GM19463 (cell line): ENCODE results near the gene BPIFB6.

Experiments used
- ATAC-seq: cut with Tn5 transposase; IDR thresholded peaks from one replicate; pipeline ENCODE4 v1.9.1; 2021; ENCODE audit warnings: mild to moderate bottlenecking, moderate library complexity; ENCODE audit not compliant: unreplicated experiment

The BPIFB6 gene

DNA sequence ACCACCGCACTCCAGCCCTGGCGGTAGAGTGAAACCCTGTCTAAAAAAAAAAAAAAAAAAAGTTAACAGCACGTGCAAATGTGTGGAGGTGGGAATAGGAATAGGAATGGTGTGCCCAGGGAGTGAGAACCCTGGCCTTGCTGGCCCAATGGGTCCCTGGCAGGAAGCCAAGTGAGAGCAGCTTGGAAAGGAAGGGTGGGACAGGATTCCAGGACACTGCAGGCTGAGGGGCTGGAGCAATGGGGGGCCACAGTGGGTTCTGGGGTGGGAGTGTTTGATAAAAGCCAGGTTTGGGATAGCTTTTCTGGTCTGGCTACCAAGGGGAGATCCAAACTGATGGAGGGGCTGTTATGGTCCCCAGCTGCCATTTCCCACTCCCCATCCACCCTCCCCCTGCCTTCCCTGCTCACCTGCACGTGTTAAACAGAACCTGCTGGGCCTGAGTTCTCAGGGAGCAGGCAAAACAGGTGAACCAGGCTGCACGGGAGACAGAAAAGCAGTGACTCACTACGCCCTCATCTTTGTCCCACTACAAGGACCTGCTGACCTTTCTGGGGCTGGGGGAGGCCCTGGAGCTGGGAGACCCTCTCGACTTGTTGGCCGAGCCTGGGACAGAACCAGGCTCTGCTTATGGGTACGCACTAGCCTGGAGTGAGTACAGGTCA is 30.5 kb upstream of the BPIFB6 start:
- no peak for ATAC-seq

DNA sequence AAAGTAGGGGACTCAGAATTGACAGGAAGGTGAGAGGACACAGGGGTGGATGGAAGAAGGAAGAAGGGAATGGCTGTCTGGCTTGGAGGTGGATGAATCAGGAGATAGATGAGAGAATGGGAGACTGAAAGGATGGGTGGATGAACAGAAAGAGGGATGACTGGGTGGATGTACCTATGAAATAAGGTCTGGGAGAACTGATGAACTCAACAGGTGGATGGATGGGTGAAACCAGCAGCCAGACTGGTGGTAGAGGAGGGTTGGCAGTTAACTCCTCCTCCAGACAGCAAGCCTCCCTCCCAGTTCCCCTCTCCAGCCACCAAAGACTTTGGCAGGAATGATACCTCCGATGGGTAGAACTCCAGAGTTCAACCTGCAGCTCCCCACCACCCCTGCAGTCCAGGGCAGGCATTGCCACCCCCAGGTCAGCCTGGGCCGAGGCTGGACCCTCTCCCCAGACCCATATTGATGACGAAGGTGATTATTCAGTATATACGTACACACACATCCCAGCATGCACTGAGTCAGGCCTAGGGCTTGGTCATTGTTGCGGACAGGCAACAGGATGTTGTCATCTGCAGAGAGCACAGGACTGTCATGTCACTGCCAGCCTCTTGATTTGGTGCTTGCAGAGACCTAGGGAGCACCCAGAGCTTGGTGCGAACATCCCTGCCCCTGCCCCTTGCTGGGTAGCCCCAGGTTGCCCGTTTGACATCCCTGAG is 29.2 kb upstream of the BPIFB6 start:
- ATAC-seq, result no peak

DNA sequence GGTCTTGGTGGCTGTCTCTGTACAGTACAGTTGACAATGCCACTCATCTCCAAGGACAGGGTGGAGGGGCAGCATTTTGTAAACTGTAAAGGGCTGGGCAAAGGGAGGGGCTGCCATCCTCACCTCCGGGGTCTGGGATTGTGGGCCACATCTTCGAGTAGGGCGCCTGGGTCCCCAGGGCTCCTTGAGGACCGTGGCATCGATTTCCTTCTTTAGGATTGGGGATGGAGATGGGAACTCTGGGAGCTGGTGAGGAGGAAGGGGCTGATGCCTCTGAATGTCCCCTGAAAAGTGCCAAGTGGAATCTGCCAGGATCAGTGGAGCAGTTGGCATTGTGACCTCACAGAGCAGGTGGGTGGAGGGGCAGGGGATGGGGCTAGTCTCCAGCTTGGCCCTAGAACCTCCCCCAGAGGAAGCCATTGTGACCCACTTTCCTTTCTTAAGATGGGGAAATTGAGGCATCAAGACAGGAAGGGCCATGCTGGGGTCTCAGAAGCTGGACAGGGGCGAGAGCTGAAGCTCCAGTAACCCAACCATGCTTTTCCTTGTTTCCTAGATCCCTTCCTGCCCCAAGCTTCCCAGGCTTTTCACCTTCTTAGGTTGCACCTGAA is 27.2 kb upstream of the BPIFB6 start, which contains the start of gene SUN5:
SUN5 (minus strand) TSS at position 293 of the 611 bp plus-strand sequence; CDS start at position 200, 93 bp downstream.
- ATAC-seq, result no peak

DNA sequence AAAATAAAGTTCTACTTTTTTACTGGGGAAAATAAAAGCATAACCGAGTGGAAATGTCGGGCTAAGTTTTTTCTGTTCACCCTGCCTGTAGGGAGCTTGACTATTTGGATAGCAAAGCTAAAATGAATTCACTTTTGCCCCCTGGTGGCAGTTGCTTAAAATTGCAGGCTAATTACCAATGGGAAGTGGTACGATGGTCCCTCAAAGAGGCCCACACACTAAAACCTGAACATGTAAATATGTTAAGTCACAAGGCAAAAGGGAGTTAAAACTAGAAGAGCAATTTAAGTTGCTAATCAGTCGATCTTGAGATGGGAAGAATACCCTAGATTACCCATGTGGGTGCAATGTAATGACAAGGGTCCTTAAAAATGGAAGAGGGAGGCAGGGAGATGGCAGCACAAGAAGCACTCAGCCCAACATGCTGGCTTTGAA is 26.3 kb upstream of the BPIFB6 start:
- ATAC-seq, result no peak

DNA sequence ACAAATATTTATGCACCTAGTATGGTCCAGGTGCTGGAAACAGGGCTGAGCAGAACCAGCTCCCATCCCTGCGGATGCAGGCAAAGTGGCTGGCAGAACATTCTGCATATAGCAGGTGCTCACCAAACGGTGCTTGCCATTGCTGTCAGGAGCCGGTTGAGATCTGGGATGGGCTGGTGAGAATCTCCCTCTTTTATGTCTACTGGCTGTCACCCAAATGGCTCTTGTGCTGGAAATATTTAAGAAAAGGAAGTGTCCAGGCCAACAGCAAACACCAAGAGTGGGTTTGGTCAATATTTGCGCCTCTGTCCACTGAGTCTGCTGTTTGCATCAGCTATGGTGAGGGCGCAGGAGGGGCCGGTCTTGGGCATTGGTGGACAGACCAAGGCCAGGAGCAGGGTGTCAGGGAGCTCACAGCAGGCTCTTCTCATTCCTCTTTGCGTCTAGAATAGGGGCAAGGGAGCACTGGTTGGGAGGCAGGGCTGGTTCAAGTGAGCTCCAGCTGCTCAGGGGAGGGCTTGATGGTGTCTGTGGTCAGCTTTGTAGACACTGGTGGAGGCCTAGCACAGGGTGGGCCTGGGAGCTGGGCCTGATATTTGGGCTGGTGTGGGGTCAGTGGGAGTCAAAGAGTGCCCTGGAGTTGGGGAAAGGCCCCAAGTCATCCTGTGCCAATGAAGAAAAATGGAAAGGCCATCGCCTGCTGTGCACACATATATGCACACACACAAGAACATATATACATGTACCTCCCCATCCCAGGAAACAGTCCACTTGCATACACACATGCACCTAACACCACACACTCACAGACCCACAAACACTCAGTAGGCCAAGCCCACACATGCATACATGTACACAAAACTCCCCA is 25.3 kb upstream of the BPIFB6 start:
- ATAC-seq, result no peak

DNA sequence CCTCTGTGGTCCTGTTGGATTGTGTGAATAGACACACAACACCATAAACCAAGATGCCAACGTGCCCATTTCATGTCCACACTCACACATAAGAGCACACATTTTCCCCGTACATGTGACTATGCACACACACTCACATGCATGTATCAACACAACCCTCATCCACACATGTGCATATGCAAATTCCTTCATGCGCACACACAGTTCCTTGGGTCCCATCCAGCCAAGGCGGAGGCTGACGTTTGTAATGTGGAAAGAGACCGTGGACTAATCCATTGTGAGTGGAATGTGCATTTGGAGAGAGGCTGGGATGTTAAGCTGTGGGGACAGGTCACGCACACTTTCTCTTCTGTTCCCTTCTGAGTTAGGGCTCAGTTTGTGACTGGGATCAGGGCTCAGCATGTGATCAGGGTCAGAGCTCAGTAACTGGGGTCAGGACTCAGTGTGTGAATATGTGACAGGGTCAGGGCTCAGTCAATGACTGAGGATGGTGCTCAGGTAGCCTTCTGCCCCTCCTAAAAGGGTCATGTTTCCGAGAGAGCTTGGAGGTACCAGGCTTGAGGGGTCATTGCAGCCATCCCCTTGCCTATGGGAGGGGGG is 24.6 kb upstream of the BPIFB6 start:
- ATAC-seq, result no peak

DNA sequence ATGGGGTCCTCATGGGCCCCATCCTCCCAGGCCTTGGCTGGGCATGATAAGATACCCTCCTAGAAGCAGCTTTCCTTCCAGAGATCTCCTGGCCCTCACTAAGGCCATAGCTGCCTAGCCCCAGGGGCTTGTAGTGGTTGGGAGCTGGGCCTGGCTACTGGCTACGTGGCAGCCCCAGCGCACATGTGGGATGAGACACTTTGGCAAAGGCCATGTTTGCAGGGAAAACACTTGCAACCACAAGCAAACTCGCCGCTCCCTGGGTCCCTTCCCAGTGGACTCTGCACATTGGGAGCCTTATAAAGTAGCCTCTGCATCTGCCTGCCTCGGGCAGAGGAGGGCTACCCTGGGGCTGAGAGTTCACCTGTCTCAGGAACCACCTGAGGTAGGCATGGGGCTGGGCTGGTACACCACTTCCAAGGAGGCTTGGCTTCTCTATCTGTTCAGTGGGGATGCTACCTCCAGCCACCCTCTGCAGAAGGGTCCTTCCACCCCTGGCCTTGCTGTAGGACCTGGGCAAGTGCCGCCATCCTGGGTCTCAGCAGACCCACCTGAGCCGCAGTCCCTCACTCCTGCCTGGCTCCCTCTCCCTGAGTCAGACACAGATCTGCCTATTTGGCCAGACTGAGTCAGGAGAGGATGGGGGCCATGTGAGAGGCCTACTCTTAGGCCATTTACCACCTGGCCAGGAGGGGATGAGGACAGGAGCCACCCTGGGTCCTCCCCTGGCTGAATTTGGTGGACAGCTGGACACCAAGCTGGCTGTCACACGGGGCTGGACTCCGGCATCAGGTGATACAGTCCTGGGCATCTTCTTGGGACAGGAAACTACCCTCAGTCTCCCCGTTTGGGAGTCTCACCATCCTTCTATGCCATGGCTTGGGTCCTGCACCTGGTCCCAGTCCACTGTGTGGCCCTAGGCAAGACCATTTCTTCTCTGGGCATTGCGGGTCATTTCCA is 23.8 kb upstream of the BPIFB6 start, which contains the start of gene BPIFB2:
BPIFB2 (plus strand) TSS at position 329 of the 960 bp plus-strand sequence. CDS start 871 bp downstream, outside the sequence.
- no peak for ATAC-seq

DNA sequence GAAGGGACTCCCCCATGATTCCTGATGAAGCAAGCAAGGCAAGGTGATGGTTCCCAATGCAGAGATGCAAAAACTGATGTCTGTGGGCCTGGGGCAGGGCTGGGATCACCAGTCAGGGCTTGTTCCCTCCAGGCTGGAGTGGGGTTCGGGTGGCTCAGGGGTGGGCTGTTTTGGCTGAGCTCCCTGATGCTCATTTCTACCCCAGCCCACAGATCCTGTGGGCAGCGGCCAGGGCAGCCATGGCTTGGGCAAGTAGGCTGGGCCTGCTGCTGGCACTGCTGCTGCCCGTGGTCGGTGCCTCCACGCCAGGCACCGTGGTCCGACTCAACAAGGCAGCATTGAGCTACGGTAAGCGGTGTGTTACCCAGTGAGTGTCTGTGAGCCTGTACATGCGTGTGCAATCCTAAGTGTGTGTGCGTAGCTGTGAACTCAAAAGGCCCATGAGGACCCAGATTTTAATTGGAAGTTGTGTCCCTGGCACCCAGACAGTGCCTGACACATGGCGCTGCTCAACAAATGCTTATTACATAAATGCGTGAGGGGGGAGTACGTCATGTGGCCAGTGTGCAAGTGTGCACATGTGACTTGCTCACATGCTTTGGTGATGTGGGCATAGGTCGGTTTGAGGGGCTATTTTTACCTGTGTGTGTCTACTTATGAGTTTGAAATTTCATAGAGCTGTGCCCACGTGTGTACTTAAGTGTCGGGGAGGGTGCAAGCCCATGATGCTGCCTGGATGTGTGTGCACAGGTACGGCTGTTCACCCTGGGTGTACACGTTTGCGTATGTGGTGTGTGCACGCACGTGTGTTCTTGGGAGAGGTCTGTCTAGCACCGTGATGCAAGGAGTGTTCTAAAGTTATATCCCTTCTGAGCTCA is 22.9 kb upstream of the BPIFB6 start:
- no peak for ATAC-seq

DNA sequence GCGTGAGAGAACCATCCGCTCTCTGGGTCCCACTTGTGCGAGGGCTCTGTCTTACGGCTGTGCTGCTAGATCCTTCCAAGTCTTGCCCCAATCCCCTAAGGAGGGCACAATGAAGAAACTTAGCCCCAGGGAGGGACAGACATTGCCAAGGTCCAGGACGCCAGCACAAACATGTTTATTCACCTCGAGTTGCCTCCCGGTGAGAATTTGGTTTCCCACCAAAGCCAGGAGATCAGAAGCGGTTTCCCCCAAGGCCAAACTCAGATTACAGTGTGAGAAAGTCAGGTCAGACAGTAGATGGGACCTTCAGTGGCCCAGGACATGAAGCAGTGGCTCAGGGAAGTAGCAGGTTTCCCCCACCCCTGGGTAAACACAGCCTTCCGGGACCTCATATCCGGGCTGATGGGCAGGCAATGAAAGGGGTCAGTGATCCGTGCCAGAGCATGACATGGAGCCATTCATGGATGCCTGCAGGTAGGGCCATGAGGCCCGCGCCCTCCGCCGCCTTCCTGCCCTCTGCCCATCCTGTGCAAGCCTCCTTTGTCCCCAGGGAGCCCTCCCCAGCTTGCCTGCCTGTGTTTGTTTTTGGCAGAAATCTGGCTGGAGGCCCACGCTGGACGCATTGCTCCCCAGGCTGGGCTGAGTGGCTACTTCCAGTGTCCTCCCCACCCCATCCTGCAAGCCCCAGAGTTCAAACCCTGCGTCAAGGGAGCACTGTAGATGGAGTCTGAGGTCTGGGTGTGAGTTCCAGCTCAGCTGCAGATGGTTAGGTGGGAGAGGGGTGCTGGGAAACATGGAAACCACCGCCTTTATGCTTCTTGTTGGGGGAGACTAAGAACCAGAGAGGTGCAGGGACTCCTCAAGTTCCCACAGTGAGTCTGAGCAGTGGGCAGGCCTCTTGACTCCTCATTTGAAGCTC is 22.0 kb upstream of the BPIFB6 start:
- ATAC-seq, result no peak

DNA sequence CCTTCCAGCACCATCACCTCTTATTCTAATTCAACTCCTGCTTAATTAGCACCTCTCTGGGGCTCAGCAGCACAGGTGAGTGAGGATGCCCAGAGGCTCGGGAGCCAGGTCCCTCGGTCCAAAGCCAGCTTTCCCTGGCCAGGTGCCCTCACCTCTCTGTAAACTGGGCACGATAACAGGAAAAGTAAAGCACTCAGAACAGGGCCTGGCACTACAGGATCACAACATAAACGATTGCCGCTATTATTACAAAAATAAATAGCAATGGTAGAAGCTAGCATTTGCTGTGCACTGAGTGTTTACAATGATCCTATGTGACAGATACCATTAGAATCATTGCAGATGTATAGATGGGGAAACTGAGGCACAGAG is 21.3 kb upstream of the BPIFB6 start:
- no peak for ATAC-seq

DNA sequence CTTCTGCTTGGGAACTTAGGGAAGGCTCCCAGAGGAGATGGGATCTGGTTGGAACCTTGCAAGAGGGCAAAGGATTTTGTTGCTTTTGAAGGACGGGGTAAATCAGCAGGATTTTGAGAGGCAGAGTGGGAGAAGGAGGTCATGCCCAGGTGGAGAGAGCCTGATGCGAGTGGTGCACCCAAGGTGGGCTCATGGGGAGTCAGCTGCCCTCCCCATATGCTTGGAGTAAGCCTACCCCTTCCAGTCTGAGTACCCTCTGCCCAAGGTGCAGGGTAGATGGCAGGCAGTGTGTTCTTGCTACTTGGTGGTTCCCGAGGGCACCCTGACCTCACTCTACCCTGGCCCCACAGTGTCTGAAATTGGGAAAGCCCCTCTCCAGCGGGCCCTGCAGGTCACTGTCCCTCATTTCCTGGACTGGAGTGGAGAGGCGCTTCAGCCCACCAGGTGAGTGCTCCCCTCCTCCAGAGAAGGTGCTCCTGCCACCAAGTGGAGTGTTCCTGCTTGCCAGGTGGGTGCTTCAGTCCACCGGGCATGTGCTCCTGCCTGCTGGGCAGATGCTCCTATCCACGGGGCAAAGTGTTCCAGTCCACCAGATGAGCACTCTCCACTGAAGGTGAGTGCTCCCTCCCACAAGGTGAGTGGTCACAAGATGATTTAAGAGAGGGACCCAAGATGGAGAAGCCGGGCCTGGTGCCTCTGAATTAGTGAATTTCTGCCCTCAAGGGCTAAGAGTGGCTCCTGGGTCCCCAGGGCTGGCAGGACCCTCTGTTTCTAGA is 20.6 kb upstream of the BPIFB6 start:
- ATAC-seq, result no peak

DNA sequence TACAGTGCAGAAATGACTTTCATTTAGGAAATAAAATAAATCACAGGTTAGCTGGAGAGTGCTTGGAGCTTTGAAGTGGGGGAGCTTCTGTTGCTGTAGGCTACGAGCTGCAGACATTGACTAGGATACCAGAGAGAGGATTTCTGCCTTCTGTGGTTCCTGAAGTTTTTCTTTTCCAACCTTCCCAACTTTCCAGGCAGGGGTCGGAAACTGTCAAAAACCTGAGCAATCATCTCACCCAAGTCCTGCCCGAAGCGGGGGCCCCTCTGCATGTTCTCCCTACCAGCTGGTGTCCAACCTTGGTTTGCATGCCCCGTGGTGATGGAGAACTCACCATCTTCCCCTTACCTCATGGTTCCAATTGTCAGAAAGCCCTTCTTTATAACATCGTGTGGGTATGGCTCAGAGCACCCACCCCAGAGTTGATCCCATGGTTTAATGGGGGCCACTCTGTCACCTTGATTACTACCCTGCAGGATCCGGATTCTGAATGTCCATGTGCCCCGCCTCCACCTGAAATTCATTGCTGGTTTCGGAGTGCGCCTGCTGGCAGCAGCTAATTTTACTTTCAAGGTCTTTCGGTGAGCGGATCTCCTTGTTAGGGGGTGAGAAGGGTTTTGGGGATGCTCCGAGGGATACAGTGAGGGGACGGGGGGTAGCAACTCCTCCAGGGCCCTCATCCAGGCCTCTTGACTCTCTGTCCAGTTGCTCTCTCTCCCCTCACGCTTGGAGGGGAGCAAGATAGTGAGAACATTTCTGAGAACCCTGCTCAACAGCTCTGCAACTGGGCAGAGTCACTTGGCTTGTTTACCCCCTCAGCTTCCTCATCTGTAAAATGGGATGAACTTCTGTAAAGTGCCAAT is 18.9 kb upstream of the BPIFB6 start:
- no peak for ATAC-seq

DNA sequence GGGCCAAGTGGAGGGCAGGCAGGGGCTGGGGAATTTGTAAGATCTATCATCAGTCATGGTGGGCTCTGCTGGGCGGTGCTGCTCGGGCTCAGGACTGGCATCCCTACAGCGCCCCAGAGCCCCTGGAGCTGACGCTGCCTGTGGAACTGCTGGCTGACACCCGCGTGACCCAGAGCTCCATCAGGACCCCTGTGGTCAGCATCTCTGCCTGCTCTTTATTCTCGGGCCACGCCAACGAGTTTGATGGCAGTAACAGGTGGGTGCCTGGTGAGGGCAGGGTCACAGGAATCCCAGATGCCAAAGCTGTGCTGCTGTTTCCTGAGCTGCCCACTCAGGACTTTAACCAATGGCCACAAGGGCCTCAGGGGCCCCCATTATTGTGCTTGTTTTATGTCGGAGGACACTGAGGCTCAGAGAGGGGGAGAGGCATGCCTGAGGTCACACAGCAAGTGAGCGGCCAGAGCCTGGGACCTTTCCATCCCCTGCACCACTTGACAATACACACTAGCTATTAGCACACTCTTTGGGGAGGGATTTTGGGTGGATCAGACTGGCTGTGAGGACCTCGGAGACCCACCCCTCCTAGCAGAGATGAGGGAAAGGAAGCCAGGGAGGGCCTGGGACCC is 17.6 kb upstream of the BPIFB6 start:
- no peak for ATAC-seq

DNA sequence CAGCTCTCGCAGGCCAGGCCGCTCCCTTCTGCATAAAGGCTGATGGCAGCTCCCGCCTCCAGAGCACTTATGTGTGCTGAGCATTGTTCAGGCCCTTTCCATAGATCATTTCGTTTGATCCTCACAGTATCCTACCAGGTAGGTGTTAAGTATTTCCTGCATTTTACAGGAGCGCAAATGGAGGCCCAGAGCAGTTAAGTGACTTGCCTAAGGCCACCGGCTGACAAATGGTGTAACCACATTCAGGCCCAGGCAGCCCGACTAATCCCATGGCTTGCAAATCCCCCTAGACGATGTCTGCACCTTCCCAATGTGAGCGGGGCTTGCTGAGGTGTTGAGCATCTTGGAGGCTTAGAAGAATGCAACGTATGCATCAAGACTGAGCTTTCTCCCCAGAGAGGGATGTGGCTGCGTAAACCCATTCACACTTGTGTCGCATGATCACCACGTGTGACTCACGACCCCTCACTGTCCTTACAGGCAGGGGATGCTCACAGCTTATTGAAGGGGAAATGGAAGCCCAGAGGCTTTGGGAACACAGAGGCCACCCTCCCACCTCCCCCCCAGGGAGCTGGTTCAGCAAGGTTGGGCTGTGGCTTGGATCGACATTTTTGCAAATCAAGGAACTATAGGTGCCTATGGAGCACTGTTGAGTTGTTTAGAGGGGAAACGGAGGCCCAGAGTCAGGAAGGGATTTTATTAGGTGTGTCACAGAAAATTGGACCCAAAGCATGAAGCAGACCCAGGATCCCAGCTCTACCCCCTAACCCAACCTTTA is 16.9 kb upstream of the BPIFB6 start:
- ATAC-seq, result no peak

DNA sequence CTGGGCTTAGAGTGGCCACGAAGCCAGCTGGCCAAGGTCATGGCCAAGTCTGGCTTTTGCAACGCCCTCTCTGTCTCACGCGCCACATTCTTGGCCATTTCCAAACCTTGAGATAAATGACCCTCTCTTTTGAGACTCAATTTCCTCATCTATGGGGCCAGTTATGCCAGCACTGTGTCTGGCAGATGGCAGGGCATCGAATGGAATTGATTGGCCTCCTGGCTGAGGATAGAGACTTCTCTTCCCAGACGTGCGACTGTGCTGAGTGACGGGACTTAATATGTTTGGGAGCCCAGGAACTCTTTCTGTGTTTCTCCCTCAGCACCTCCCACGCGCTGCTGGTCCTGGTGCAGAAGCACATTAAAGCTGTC is 16.3 kb upstream of the BPIFB6 start:
- ATAC-seq, result no peak
